Sigmoid colon (tissue), 7 donors: ENCODE results near the gene COL3A1. TPM values are rescaled to one million over a fixed set of nuclear protein-coding genes. Genes with fewer than 3 reads are reported as not detected.

Experiments
- DNase-seq: peaks from one replicate; pipeline ENCODE4 v3.0.0-alpha.2; 2019
- H3K27ac ChIP-seq, 4 donors: fragments of 200-600 bp; sonication (generic); one replicate each; pipeline ENCODE4 v1.5.1; 2016 to 2019; ENCODE audit warnings: mild to moderate bottlenecking in 1 of 4
- H3K27me3 ChIP-seq, 3 donors: fragments of 200-600 bp; sonication (generic); one replicate each; pipeline ENCODE4 v1.5.1; 2019; ENCODE audit warnings: mild to moderate bottlenecking in 1 of 3
- H3K36me3 ChIP-seq, 4 donors: fragments of 200-600 bp; sonication (generic); one replicate each; pipeline ENCODE4 v1.5.1; 2016 to 2019
- H3K4me1 ChIP-seq, 4 donors: fragments of 200-600 bp; sonication (generic); one replicate each; pipeline ENCODE4 v1.5.1; 2017 to 2019
- H3K4me3 ChIP-seq, 4 donors: fragments of 200-600 bp; sonication (generic); one replicate each; pipeline ENCODE4 v1.5.1; 2017 to 2019; ENCODE audit warnings: mild to moderate bottlenecking in 2 of 4, moderate library complexity in 1 of 4
- H3K9me3 ChIP-seq, 4 donors: fragments of 200-600 bp in 3 of 4; sonication (generic) in 3 of 4; one replicate each; pipeline versions ENCODE4 v1.5.1 to v1.6.1; 2013 to 2019
- CTCF ChIP-seq, 4 experiments: fragments of 450-650 bp in 3 of 4; fragments of 200-600 bp in 1 of 4; IDR thresholded peaks; one replicate each; pipeline ENCODE4 v1.5.1; 2016 to 2019; ENCODE audit warnings: antibody characterized with exemption in 4 of 4, mild to moderate bottlenecking in 3 of 4, moderate library complexity in 2 of 4
- EP300 ChIP-seq, 4 donors: sonication (generic); formaldehyde crosslinking; IDR thresholded peaks; one replicate each; pipeline ENCODE4 v1.6.1; 2017; ENCODE audit warnings: antibody characterized with exemption in 4 of 4
- POLR2A ChIP-seq, 2 donors: fragments of 450-650 bp; IDR thresholded peaks; one replicate each; pipeline ENCODE4 v1.6.1; 2016; ENCODE audit warnings: antibody characterized with exemption in 2 of 2, mild to moderate bottlenecking in 2 of 2, moderate library complexity in 2 of 2
- POLR2AphosphoS5 ChIP-seq, 4 donors: sonication (generic); formaldehyde crosslinking; IDR thresholded peaks; one replicate each; pipeline ENCODE4 v1.6.1; 2017; ENCODE audit warnings: antibody characterized with exemption in 4 of 4
- WGBS, 2 donors: extraction: QIAGEN DNeasy Blood & Tissue Kit; methylation state at CpG; one replicate each; pipeline ENCODE4 v1.1.7; 2013; 5-methylcytosine and 5-hydroxymethylcytosine counted together
- intact Hi-C: fragments of 100-400 bp; cut with DNase I; formaldehyde crosslinking; loops from one replicate; pipeline ENCODE4 v1.15.1; 2023
- polyA plus RNA-seq, 3 donors: library from polyadenylated mRNA; stranded (reverse); fragments of 200-250 nt; gene quantifications; one replicate each; pipeline ENCODE4 v1.2.3, GENCODE V29; 2013
- total RNA-seq, 4 donors: library from RNA; depleted of rRNA; stranded (reverse); fragments of >200 nt; gene quantifications; one replicate each; pipeline ENCODE4 v1.1.0, GENCODE V29; 2016
- donor health status: healthy with polysubstance abuse.
- donor health status: Bipolar disorder and iron deficiency.
- donor health status: healthy.

COL3A1 gene
- total and polyA plus RNA-seq, 7 donors = 29.1 to 1,567 (median 294) TPM

- no peaks in the 10 kb centered on the region for H3K36me3 ChIP-seq
These were observed 44.5 kb downstream of the COL3A1 start for GRCh38 chr2:189018631-189019030.

DNA sequence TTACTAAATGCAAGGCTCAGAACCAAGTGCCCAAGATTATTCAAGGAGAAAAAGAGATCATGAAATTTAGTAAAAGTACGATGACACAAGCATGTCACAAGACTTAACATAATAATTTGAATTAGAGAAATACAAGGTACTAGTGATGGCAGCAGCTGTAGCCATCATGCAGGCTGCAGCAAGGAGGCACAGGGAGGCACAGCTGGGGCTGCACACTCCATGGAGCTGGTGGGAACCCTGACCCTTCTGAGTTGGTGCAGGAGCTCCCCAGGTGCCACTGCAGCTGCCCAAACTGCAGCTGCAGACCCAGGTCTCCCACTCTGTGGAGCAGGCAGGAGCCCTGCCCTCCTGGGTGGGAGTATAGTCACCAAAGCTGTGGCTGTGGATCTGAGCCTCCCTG, 46.0 kb downstream of the COL3A1 start:
- H3K36me3 ChIP-seq = no peaks in the 10 kb centered on the region
- WGBS, 2 donors = 84 to 85% methylated on average over 1 of the region's 1 CpG
- DNase-seq = no peak
- H3K9me3 ChIP-seq = no peaks in the 10 kb centered on the region
- TF ChIP-seq EP300 (IDR thresholded peaks at IDR 0.05) = no peak
- TF ChIP-seq CTCF (IDR thresholded peaks at IDR 0.05) = no peak
- TF ChIP-seq POLR2AphosphoS5 (IDR thresholded peaks at IDR 0.05) = no peak
- TF ChIP-seq POLR2A (IDR thresholded peaks at IDR 0.05) = no peak
- no peaks in the 10 kb centered on the region for H3K27me3 ChIP-seq
- no peak overlapping the region for H3K4me3 ChIP-seq
- peaks cover 0 to 5% (median 2%) of the 10 kb centered on the region in 4 donors for H3K4me1 ChIP-seq
- intact Hi-C loops = no loop called here
- peak overlapping the region in 1 of 4 donors; percentile 55 for H3K27ac ChIP-seq

More at GRCh38 chr2:189018631-189019030, 44.5 kb downstream of the COL3A1 start:
- intact Hi-C loops = no loop called here
- Histone ChIP-seq H3K27me3 (no peaks in the 10 kb centered on the region), H3K4me1 (peaks cover 0 to 15% (median 11%) of the 10 kb centered on the region in 4 donors), H3K9me3 (no peaks in the 10 kb centered on the region), H3K4me3 (no peak overlapping the region), H3K27ac (peak overlapping the region in 1 of 4 donors; percentile 9)
- TF ChIP-seq CTCF (IDR thresholded peaks at IDR 0.05) (no peak), POLR2A (IDR thresholded peaks at IDR 0.05) (no peak), EP300 (IDR thresholded peaks at IDR 0.05) (no peak), POLR2AphosphoS5 (IDR thresholded peaks at IDR 0.05) (no peak)
- no peak for DNase-seq

DNA sequence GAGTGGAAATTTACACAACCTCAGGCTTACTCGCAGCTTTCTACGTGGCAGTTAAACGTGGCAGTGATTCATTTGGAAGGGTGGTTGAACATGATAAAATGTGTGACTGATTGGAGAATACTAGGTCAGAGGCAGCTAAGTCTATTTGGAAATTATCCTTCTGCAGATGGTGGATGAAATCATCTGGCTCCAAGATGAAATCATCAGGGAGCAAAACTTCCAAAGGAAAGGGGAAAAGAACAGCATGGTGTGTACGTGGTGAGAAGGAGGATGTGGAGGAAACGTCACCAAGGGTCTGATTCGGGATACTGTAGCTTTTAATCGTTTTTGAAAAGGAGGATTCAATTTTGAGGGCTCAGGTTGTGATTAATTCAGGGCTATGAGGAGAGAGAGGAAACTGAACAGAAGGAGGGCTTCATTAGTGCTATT, 47.9 kb downstream of the COL3A1 start:
- Histone ChIP-seq H3K36me3 (no peaks in the 10 kb centered on the region), H3K27me3 (no peaks in the 10 kb centered on the region), H3K4me1 (peaks cover 0 to 9% (median 6%) of the 10 kb centered on the region in 4 donors), H3K4me3 (no peak overlapping the region), H3K27ac (peak overlapping the region; percentile 47 to 67 (median 54)), H3K9me3 (no peaks in the 10 kb centered on the region)
- peak in 3 of 4 donors; percentile 52 to 57 (median 57) for TF ChIP-seq POLR2AphosphoS5 (IDR thresholded peaks at IDR 0.05)
- TF ChIP-seq EP300 (IDR thresholded peaks at IDR 0.05) = no peak
- TF ChIP-seq CTCF (IDR thresholded peaks at IDR 0.05) = no peak
- no peak for TF ChIP-seq POLR2A (IDR thresholded peaks at IDR 0.05)
- 70 to 76% methylated on average over 7 of the region's 7 CpGs for WGBS, 2 donors
- DNase-seq = peak; percentile 70
- intact Hi-C loops = no loop called here

DNA sequence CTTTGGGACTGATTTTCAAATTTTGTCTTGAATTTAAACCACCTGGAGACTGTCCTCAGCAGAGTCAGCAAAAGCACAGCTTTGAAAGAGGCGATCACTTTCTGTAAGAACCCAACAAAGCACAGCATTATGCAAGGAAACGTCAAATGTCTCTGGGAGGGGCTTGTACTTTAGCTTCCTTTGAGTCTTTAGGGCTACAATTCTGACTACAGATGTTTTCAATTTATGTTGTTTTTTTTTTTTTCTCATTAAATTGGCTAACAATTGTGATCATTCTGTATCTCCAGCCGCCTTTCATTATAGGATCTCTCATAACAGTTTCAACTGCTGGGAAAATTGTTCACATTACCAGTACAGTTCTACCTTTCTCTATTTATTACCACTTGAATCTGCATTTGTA, 48.3 kb downstream of the COL3A1 start:
- H3K27ac ChIP-seq = peak overlapping the region; percentile 7 to 67 (median 50)

More for the DNA sequence above, 48.3 kb downstream of the COL3A1 start:
- no peaks in the 10 kb centered on the region for H3K36me3 ChIP-seq
- intact Hi-C loops = no loop called here
- H3K4me1 ChIP-seq = peaks cover 0 to 9% (median 6%) of the 10 kb centered on the region in 4 donors
- WGBS, 2 donors = 75 to 76% methylated on average over 3 of the region's 3 CpGs
- H3K4me3 ChIP-seq = no peak overlapping the region
- no peaks in the 10 kb centered on the region for H3K9me3 ChIP-seq
- no peaks in the 10 kb centered on the region for H3K27me3 ChIP-seq
- TF ChIP-seq CTCF (IDR thresholded peaks at IDR 0.05) (no peak), POLR2A (IDR thresholded peaks at IDR 0.05) (no peak), POLR2AphosphoS5 (IDR thresholded peaks at IDR 0.05) (no peak), EP300 (IDR thresholded peaks at IDR 0.05) (no peak)
- no peak for DNase-seq
